A549 (cell line): Measurements from ENCODE around the gene APCDD1L. TPM values are rescaled to one million over a fixed set of nuclear protein-coding genes. Genes with fewer than 3 reads are reported as not detected.

Experiments used
- ATAC-seq, 2 experiments: fragments of 200-7000 bp in 1 of 2; fragments of >200 bp in 1 of 2; cut with Nextera tagmentation in 1 of 2; cut with Tn5 transposase in 1 of 2; 3 replicates each; pipeline versions ENCODE4 v1.8.0 to v1.9.1; 2018 to 2020; ENCODE audit warnings: mild to moderate bottlenecking in 1 of 2, moderate library complexity in 1 of 2
- CTCF ChIA-PET: fragments of 300-600 bp; sonication (Branson Sonifier 250); formaldehyde crosslinking; extraction: SDS; loops from one replicate; lab custom pipeline; 2021; ENCODE audit warnings: antibody characterized with exemption, inconsistent platforms; lab: Yijun Ruan, JAX
- POLR2A ChIA-PET: fragments of 350-600 bp; formaldehyde crosslinking; extraction: SDS; loops from one replicate; lab custom pipeline; 2021; ENCODE audit warnings: antibody characterized with exemption, inconsistent platforms; lab: Yijun Ruan, JAX
- DNase-seq, 2 experiments: peaks; one replicate each; pipeline versions ENCODE4 v3.0.0 to v3.0.0-alpha.2; 2011 to 2016; ENCODE audit warnings: low read depth in 1 of 2, low spot score in 1 of 2
- FAIRE-seq: peaks from 2 replicates; lab custom pipeline; 2011; peaks lifted over from hg19 to GRCh38; lab: Jason Lieb, UNC
- H3K27ac ChIP-seq, 2 experiments: fragments of >200 bp; sonication (Bioruptor Twin); formaldehyde crosslinking; 3 replicates each; pipeline ENCODE4 v1.5.1; 2016 to 2017
- H3K4me1 ChIP-seq: fragments of >200 bp; sonication (Bioruptor Twin); formaldehyde crosslinking; 3 replicates; pipeline ENCODE4 v1.6.1; 2016
- H3K4me2 ChIP-seq: fragments of >200 bp; sonication (Bioruptor Twin); formaldehyde crosslinking; 3 replicates; pipeline ENCODE4 v1.6.1; 2016
- H3K4me3 ChIP-seq: fragments of >200 bp; sonication (Bioruptor Twin); formaldehyde crosslinking; 3 replicates; pipeline ENCODE4 v1.5.1; 2016
- H3K9me3 ChIP-seq: fragments of >200 bp; sonication (Bioruptor Twin); formaldehyde crosslinking; 3 replicates; pipeline ENCODE4 v1.6.1; 2016
- BHLHE40 ChIP-seq: IDR thresholded peaks from 2 replicates; pipeline ENCODE4 v1.6.1; 2012; ENCODE audit warnings: low read depth, low read length, inconsistent platforms
- CBX8 ChIP-seq: fragments of 200-600 bp; sonication (generic); IDR thresholded peaks from 2 replicates; pipeline ENCODE4 v1.6.1; 2016
- CHD2 ChIP-seq: fragments of 150-350 bp; IDR thresholded peaks from 2 replicates; pipeline ENCODE4 v1.6.1; 2014; ENCODE audit warnings: low read length; ENCODE audit not compliant: partially characterized antibody
- EHF ChIP-seq: fragments of 250-450 bp; sonication (Bioruptor Pico); IDR thresholded peaks from 2 replicates; pipeline ENCODE4 v1.5.0; 2020; ENCODE audit warnings: mild to moderate bottlenecking
- ESRRA ChIP-seq: fragments of 150-350 bp; IDR thresholded peaks from 2 replicates; pipeline ENCODE4 v1.6.1; 2014; ENCODE audit warnings: mild to moderate bottlenecking, low read length, borderline replicate concordance
- FOSL2 ChIP-seq, 2 experiments: fragments of 450-650 bp in 1 of 2; fragments of >200 bp in 1 of 2; sonication (Bioruptor Twin) in 1 of 2; formaldehyde crosslinking; IDR thresholded peaks; 2 replicates each; pipeline versions ENCODE4 v1.5.0 to v1.6.1; 2016 to 2020; ENCODE audit warnings: mild to moderate bottlenecking in 1 of 2, moderate library complexity in 1 of 2
- GATA3 ChIP-seq: IDR thresholded peaks from 2 replicates; pipeline ENCODE4 v1.6.1; 2012; ENCODE audit warnings: borderline replicate concordance
- HDAC2 ChIP-seq: fragments of 200-600 bp; sonication (generic); IDR thresholded peaks from 2 replicates; pipeline ENCODE4 v1.6.1; 2016
- HEYL ChIP-seq: fragments of 250-450 bp; sonication (Bioruptor Pico); IDR thresholded peaks from 2 replicates; pipeline ENCODE4 v1.8.0; 2021; ENCODE audit warnings: mild to moderate bottlenecking, moderate library complexity
- HOXA7 ChIP-seq: fragments of 250-450 bp; sonication (Bioruptor Pico); IDR thresholded peaks from 2 replicates; pipeline ENCODE4 v1.5.0; 2020; ENCODE audit warnings: mild to moderate bottlenecking, moderate library complexity
- JUN ChIP-seq, 2 experiments: fragments of >200 bp; sonication (Bioruptor Twin); formaldehyde crosslinking; IDR thresholded peaks; 2 replicates in 1 of 2; 3 replicates in 1 of 2; pipeline ENCODE4 v1.6.1; 2016 to 2017
- JUNB ChIP-seq: fragments of >200 bp; sonication (Bioruptor Twin); formaldehyde crosslinking; IDR thresholded peaks from 2 replicates; pipeline ENCODE4 v1.6.1; 2016
- KDM1A ChIP-seq: fragments of 200-600 bp; sonication (generic); IDR thresholded peaks from 2 replicates; pipeline ENCODE4 v1.6.1; 2016; ENCODE audit warnings: low read depth, mild to moderate bottlenecking
- MAFK ChIP-seq: fragments of 450-650 bp; IDR thresholded peaks from 2 replicates; pipeline ENCODE4 v1.6.1; 2014; ENCODE audit not compliant: partially characterized antibody
- NFE2L2 ChIP-seq: fragments of 150-350 bp; conservative IDR thresholded peaks from 2 replicates; pipeline ENCODE4 v1.6.1; 2014; ENCODE audit warnings: low read length
- POLR2A ChIP-seq: IDR thresholded peaks from 2 replicates; pipeline ENCODE4 v1.6.1; 2012; ENCODE audit warnings: mild to moderate bottlenecking, low read length
- RFX5 ChIP-seq: fragments of 450-650 bp; IDR thresholded peaks from 2 replicates; pipeline ENCODE4 v1.7.1; 2014; ENCODE audit warnings: antibody characterized with exemption, mild to moderate bottlenecking, moderate library complexity
- SREBF2 ChIP-seq: fragments of 450-650 bp; IDR thresholded peaks from 2 replicates; pipeline ENCODE4 v1.6.1; 2014; ENCODE audit warnings: mild to moderate bottlenecking, moderate library complexity
- WGBS: methylation state at CpG from one replicate; pipeline ENCODE4 v1.1.6; 2017; ENCODE audit errors: missing lambda C conversion rate; 5-methylcytosine and 5-hydroxymethylcytosine counted together
- polyA plus RNA-seq, 4 experiments: library from polyadenylated mRNA; depleted of rRNA in 3 of 4; stranded (reverse); fragments of >200 nt; fragmentation: RNase III in 1 of 4; extraction: RNeasy Plus Mini Kit Qiagen cat#74134 plus additional on column Dnase treatment in 1 of 4; gene quantifications; 2 replicates in 3 of 4; 3 replicates in 1 of 4; pipeline ENCODE4 v1.2.3, GENCODE V29; 2011 to 2017
- TF ChIP-seq, protein P1 (sequence below): fragments of 450-650 bp; IDR thresholded peaks from 2 replicates; pipeline ENCODE4 v1.6.1; 2014; ENCODE audit warnings: antibody characterized with exemption
- TF ChIP-seq, protein P2 (sequence below): IDR thresholded peaks from 2 replicates; pipeline ENCODE4 v1.6.1; 2012
- TF ChIP-seq, protein P3 (sequence below): fragments of 200-600 bp; sonication (generic); IDR thresholded peaks from 2 replicates; pipeline ENCODE4 v1.6.1; 2016; ENCODE audit warnings: antibody characterized with exemption, mild to moderate bottlenecking, moderate library complexity
- TF ChIP-seq, protein P4 (sequence below): fragments of >200 bp; sonication (Bioruptor Twin); formaldehyde crosslinking; IDR thresholded peaks from 3 replicates; pipeline ENCODE4 v1.5.1; 2016
- TF ChIP-seq, protein P5 (sequence below): fragments of 150-350 bp; IDR thresholded peaks from 2 replicates; pipeline ENCODE4 v1.6.1; 2014; ENCODE audit warnings: low read depth, mild to moderate bottlenecking, low read length
- TF ChIP-seq, protein P6 (sequence below): fragments of 250-450 bp; sonication (Bioruptor Pico); IDR thresholded peaks from 2 replicates; pipeline ENCODE4 v1.5.0; 2020; ENCODE audit warnings: low read depth, mild to moderate bottlenecking, moderate library complexity

The APCDD1L gene
- polyA plus RNA-seq, 2 of the 4 experiments (the other 2 are of a cell fraction), result not detected

DNA sequence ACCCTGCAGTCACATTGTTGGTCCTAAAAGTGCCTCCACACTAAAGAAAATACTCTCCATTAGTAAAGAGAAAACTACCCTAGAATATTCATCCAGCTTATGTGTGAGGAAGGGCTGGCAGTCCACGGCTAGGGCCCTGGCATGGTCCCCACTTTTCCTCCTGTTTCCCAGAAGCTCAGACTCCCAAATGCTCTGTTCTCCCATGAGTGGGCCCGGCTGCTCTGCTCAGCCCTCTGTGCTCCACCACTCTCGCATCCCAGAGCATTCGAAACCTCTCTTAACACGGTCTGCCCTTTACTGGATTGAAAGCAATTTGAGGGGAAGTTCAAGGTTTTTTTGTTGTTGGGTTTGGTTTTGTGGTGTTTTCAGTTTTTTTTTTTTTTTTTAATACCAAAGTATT, 61.8 kb downstream of the APCDD1L start:
- FAIRE-seq (no peak), DNase-seq (no peak)
- WGBS, result 82% methylated on average over 5 of the region's 5 CpGs
- POLR2A ChIA-PET, result no interaction called here
- Histone ChIP-seq H3K4me1 (no peaks in the 10 kb centered on the region), H3K9me3 (peaks cover 12% of the 10 kb centered on the region; the same call in 2 of the 3 replicates), H3K4me3 (no peak overlapping the region), H3K4me2 (no peak overlapping the region), H3K27ac (no peak overlapping the region)
- TF ChIP-seq POLR2A, result no peak
- TF ChIP-seq CBX8, result no peak
- no peak for TF ChIP-seq RFX5
- no peak for TF ChIP-seq HDAC2
- TF ChIP-seq JUNB, result no peak
- TF ChIP-seq, protein P1, sequence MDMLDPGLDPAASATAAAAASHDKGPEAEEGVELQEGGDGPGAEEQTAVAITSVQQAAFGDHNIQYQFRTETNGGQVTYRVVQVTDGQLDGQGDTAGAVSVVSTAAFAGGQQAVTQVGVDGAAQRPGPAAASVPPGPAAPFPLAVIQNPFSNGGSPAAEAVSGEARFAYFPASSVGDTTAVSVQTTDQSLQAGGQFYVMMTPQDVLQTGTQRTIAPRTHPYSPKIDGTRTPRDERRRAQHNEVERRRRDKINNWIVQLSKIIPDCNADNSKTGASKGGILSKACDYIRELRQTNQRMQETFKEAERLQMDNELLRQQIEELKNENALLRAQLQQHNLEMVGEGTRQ, result no peak
- TF ChIP-seq, protein P2, sequence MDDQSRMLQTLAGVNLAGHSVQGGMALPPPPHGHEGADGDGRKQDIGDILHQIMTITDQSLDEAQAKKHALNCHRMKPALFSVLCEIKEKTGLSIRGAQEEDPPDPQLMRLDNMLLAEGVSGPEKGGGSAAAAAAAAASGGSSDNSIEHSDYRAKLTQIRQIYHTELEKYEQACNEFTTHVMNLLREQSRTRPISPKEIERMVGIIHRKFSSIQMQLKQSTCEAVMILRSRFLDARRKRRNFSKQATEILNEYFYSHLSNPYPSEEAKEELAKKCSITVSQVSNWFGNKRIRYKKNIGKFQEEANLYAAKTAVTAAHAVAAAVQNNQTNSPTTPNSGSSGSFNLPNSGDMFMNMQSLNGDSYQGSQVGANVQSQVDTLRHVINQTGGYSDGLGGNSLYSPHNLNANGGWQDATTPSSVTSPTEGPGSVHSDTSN, result no peak
- TF ChIP-seq CHD2, result no peak
- TF ChIP-seq ESRRA, result no peak
- TF ChIP-seq NFE2L2, result no peak
- no peak for TF ChIP-seq FOSL2 (IDR thresholded peaks at IDR 0.05)
- no peak for TF ChIP-seq FOSL2 (CRISPR knock-in tag; IDR thresholded peaks at IDR 0.05)
- TF ChIP-seq, protein P3, sequence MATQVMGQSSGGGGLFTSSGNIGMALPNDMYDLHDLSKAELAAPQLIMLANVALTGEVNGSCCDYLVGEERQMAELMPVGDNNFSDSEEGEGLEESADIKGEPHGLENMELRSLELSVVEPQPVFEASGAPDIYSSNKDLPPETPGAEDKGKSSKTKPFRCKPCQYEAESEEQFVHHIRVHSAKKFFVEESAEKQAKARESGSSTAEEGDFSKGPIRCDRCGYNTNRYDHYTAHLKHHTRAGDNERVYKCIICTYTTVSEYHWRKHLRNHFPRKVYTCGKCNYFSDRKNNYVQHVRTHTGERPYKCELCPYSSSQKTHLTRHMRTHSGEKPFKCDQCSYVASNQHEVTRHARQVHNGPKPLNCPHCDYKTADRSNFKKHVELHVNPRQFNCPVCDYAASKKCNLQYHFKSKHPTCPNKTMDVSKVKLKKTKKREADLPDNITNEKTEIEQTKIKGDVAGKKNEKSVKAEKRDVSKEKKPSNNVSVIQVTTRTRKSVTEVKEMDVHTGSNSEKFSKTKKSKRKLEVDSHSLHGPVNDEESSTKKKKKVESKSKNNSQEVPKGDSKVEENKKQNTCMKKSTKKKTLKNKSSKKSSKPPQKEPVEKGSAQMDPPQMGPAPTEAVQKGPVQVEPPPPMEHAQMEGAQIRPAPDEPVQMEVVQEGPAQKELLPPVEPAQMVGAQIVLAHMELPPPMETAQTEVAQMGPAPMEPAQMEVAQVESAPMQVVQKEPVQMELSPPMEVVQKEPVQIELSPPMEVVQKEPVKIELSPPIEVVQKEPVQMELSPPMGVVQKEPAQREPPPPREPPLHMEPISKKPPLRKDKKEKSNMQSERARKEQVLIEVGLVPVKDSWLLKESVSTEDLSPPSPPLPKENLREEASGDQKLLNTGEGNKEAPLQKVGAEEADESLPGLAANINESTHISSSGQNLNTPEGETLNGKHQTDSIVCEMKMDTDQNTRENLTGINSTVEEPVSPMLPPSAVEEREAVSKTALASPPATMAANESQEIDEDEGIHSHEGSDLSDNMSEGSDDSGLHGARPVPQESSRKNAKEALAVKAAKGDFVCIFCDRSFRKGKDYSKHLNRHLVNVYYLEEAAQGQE, result no peak
- no peak for TF ChIP-seq HEYL (CRISPR knock-in tag)
- TF ChIP-seq, all 56 proteins: peak for 0
- CTCF ChIA-PET, result interaction anchor here (0.7 kb wide), 1 partner anchor 207 kb away, joined by 3 read pairs; no protein-coding TSS in a partner anchor
- no peak for ATAC-seq

DNA sequence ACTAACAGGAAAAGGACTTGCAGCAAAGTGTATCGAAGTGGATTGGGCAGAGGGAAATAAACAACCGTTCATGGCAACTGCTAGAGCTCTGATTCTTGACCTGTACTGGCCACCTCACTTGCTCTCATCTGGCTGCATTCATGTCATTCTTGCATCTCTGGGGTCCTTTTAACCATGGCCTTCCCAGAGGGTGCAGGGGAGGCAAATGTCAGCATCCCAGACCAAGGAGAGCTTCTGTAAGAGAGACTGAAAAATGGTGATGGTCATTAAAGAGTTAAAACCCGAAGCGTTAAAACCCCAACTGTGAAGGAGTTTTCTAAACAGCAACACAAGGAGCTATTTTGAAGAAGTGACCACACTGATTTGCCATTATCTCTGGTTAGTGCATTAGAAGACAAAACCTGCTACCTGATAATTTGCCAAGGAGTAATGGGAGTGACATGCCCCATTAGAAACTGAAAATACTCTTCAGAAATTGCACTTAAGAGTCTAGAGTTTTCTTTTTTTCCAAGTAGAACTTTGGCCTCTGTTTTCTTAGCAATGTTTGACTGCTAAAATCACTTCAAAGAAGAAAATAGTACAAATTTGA, 62.4 kb downstream of the APCDD1L start:
- ATAC-seq (no peak), FAIRE-seq (no peak), DNase-seq (no peak)
- Histone ChIP-seq H3K27ac (no peak overlapping the region), H3K4me3 (no peak overlapping the region), H3K4me1 (no peaks in the 10 kb centered on the region), H3K9me3 (peaks cover 12% of the 10 kb centered on the region; the same call in 2 of the 3 replicates), H3K4me2 (no peak overlapping the region)
- WGBS, result 94% methylated on average over 4 of the region's 4 CpGs
- ChIA-PET CTCF (no interaction called here), POLR2A (no interaction called here)
- no peak for TF ChIP-seq KDM1A
- TF ChIP-seq, protein P3, result no peak
- TF ChIP-seq JUN (IDR thresholded peaks at IDR 0.05), result no peak
- TF ChIP-seq MAFK, result no peak
- TF ChIP-seq, protein P4, sequence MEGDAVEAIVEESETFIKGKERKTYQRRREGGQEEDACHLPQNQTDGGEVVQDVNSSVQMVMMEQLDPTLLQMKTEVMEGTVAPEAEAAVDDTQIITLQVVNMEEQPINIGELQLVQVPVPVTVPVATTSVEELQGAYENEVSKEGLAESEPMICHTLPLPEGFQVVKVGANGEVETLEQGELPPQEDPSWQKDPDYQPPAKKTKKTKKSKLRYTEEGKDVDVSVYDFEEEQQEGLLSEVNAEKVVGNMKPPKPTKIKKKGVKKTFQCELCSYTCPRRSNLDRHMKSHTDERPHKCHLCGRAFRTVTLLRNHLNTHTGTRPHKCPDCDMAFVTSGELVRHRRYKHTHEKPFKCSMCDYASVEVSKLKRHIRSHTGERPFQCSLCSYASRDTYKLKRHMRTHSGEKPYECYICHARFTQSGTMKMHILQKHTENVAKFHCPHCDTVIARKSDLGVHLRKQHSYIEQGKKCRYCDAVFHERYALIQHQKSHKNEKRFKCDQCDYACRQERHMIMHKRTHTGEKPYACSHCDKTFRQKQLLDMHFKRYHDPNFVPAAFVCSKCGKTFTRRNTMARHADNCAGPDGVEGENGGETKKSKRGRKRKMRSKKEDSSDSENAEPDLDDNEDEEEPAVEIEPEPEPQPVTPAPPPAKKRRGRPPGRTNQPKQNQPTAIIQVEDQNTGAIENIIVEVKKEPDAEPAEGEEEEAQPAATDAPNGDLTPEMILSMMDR, result no peak
- TF ChIP-seq, protein P5, sequence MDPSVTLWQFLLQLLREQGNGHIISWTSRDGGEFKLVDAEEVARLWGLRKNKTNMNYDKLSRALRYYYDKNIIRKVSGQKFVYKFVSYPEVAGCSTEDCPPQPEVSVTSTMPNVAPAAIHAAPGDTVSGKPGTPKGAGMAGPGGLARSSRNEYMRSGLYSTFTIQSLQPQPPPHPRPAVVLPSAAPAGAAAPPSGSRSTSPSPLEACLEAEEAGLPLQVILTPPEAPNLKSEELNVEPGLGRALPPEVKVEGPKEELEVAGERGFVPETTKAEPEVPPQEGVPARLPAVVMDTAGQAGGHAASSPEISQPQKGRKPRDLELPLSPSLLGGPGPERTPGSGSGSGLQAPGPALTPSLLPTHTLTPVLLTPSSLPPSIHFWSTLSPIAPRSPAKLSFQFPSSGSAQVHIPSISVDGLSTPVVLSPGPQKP, result no peak
- TF ChIP-seq GATA3, result no peak
- TF ChIP-seq, protein P6, sequence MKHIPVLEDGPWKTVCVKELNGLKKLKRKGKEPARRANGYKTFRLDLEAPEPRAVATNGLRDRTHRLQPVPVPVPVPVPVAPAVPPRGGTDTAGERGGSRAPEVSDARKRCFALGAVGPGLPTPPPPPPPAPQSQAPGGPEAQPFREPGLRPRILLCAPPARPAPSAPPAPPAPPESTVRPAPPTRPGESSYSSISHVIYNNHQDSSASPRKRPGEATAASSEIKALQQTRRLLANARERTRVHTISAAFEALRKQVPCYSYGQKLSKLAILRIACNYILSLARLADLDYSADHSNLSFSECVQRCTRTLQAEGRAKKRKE (CRISPR knock-in tag), result no peak
- TF ChIP-seq, protein P1, result no peak
- TF ChIP-seq HOXA7 (CRISPR knock-in tag), result no peak
- TF ChIP-seq EHF (CRISPR knock-in tag), result no peak
- no peak for TF ChIP-seq SREBF2
- TF ChIP-seq BHLHE40, result no peak
